GM18867 (cell line): ENCODE measurements around the gene RRP9.
"Not testable (repeated sequence)": the region's sequence is repeated elsewhere in the genome, so short reads cannot be mapped to it uniquely, and the experiment has no call there.

ENCODE experiments used
- ATAC-seq: cut with Tn5 transposase; IDR thresholded peaks from one replicate; pipeline ENCODE4 v1.9.1; 2021; ENCODE audit warnings: mild to moderate bottlenecking, moderate library complexity; ENCODE audit not compliant: unreplicated experiment

The RRP9 gene

DNA sequence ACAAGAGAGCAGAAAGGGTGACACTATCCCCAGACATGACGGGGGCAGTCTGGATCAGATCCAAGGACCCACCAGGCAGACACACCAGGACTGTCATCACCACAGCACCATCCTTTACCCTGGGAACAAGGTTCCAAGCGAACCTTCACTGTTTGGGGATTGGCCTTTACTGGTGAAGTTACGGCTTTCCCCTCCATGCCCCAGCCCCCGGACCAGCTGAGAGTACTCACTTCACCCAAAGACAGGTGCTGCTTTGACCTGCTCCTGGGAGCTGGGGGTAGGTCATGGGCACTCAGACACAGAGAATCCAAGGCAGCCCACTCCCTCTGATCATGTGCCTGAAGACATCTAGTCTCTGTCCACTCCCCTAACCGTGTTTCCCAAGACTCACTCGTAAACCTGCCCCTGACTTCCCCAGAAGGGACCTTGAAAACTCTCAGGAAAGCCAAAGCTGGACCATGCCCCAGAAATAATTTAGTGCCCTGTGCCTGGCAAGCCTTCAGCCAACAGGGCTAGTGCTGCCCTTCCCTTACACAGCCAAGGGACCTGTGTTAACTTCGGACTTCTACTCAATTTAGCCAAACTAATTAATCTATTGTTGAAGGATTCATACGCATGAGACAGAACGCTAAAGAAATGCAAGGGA lies 2.8 kb downstream of the RRP9 start:
- ATAC-seq, result no peak

DNA sequence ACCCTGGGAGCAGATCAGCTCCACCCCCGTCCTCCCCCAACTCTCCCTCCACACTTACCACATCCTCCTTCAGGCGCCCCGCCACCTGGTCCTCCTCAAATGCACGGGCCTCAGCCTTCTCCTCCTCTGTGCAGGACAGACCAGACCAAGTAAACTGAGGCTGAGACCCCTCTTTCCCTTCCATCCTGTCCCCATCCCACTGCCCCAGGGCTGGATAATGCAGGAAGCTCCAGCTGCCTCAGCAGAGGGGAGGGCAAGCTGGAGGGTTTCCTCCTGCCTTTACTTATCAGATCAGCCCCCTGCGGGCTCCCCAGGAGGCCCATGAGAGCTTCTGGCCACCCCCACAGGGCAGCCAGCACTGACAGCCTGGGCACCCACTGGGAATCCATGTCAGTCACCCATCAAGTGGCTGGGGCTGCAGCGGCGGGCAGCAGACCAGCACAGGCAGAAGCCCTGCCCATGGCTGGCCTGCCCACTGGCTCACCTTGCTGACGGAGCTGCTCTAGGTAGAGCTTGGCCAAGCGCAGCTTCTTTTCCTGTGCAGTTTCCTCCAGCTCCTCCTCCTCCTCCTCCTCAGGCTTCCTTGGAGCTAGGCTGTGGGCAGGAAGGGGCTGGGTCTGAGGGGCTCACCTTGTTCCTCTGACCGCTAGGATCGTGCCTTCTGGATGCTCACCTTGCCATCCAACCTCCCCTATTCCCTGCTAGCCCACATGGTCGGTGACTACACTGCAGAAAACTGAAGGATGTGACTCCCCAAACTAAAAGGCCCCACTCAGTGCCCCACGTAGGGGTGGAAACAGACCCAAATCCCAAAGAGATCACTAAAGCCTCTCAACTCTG lies 3.9 kb downstream of the RRP9 start:
- ATAC-seq, result no peak

- ATAC-seq, result no peak
Observed at GRCh38 chr3:51937014-51937413, 4.7 kb downstream of the RRP9 start.

GRCh38 chr3:51935886-51936755 lies 5.6 kb downstream of the RRP9 start:
- no peak for ATAC-seq

DNA sequence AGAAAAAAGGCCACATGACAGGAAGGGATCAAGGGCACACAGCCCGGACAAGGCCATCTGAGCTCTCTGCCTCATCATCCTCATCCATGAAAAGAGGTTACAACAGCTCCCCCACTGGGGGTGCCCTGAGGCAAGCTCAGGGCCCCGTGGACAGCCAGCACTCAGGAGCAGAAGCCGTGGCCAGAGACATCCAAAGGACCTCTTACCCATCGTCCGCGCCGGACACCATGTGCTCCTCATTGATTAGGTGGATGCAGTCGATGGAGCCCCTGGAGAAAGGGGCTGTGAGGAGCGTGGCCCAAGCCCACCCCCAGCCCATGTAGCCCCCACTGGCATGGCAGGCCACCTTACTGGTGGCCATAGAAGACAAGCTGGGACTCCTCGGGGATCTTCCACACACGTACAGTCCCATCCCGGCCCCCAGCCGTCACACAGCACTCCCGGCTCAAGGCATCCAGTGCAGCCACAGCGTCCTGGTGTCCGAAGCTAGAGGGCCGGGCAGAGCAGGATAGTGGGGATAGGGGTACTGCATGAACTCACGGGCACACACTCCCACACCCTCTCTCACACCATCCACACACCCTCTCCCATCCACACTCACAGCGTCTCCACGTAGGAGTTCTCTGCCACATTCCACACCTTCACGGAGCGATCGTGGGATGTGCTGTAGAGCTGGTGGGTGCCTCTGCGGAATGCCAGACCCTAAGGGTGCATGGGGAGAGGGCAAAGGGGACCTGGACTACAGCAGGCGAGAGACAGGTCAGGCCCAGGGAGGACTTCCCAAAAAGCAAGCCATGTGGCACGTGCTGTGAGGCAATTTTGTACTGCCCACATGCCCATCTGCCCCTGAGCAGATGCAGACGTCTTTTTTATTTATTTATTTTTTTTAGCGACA lies 6.5 kb downstream of the RRP9 start:
- no peak for ATAC-seq

DNA sequence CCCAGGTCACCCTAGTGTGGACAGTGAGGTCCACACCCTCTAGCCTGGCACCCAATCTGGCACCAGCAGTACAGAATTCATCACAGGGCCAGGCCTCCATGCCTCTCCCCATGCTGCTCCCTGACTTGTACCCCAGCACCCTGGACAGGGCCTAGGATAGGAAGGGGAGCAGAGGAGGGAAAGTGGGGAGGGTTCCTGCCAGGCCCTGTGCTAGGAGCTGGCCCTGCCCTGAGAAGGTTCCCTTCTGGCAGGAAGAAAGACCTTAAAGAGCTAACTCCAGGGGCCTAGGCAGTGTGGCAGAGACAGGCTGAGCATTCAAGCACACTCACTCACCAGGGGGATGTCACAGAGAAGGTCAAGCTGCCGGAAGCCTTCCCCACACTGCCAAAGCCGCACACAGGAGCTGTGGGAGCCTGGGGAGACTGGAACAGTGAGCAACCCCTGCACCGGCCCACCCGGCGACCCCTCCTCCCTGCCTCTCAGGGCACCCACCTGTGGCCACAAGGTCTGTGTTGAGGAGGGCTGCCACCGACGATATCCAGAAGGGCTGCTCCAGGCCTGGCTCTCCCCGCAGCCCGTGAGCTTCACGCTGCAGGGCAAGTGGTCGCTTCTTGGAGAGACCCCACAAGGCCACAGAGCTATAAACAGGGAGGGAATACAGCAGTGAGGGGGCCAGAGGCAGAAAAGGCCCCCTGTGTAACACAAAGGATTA lies 7.4 kb downstream of the RRP9 start:
- ATAC-seq, result no peak

DNA sequence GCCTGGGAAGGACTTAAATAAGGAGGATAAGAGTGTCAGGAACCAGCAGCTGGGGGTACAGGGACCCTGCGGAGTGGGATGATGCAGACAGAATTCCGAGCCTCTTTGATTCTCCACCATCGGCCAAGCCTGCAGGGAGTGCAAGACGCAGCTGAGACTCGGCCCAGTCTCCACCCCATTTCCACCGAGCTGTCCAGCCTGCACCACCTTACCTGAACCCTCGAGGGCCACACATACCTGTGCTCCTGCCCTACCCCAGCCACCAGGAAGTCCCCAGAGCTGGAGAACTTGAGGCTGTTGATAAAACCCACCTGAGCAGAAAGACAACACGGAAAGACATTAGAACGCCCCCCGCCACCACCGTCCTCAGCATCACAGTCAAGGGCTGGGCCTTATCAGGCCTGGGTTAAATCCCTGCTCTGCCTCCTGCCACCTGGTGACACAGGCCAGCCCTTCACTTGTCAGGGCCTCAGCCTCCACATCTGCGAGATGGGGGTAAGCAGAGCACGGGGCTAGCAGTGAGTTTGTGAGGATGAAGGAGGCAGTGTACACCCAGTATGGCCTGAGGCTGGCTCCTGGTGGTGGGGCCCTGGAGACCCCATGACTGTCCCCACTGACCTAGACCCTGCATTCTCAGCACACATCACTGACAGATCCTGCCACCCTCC lies 8.1 kb downstream of the RRP9 start:
- ATAC-seq, result no peak

DNA sequence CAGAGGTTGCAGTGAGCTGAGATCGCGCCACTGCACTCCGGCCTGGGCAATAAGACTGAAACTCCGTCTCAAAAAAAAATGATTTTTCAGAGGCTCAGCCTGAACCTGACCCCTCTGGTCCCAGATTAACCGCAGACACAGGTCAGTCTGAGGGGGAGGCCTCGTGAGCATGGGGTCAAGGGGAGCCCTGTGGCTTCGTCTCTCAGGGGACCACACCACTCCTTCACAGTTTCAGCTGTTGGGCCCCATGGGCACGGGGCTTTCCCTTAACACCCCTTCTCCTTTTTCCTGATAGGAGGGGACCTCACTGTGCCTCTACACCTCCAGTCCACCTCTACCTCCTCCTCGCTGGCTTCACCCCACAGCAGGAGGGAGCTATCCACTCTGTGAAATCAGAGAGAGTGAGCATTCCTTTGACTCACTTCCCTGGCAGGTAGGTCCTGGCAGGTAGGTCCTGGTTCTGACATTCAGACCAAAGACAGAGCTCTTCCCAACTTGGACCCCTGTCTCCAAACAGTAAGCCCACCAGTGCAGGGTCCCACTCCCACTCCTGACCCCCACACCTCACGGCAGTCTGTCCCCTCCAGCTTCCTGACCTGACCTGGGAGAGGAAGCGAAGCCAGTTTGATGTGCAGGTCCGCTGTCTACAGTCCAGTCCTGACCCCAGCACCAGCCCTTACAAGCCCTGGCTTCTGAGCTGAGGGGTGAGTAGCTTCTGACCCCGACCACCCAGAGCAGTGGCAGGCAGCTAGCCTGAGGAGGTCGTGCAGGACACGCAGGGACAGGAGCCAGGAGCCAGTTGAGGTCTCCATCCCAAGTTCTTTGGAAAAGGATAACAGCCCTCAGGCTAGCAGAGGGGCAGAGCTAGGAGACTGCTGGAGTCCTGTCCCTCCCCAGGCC lies 9.0 kb downstream of the RRP9 start:
- no peak for ATAC-seq

DNA sequence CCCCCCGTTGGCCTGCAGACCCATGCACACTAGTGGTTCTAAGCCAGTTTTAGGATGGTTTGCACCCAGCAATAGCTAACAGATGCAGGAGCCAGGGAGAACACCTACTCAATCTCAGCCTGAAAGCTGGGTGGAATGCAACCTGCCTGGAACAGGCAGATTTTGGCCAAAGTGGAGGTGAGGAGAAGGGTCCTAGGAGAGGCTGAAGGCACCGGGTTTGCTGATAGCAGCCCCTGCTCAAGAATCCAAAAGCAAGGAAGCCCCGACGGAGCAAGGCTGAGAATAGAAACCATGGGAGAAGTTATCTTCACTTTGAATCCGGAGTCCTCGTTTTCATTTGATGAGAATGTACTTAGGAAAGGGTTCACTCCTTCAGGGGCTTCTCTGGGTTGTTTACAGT lies 9.9 kb downstream of the RRP9 start:
- no peak for ATAC-seq

- no peak for ATAC-seq
Observed at GRCh38 chr3:51930439-51930838, 11.3 kb downstream of the RRP9 start.

DNA sequence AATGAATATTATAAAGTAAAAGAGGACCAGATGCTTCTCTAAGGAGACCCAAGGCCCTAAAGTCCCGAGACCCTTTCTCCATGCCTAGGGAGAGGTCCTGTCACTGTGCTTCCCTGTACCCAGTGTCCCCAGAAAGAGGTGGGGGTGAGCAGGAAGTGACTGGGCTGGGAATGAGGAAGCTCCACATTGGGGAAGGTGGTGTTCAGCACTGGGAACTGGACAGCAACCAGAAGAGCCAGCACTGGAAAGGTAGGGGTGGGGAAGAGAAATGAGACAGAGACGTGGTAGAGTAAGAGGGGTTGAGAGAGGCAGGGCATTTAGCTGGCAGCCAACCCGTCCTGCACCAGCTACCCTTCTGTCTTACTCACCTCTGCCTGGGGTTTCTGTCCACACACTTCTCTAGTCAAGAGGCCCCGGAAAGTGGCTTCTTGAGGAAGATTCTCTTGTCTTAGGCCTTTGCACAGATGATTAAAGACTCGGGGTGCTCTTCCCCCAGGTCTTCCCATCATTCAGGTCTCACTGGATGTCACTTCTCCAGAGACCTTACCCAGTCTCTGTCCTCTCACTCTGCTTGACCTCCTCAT lies 12.2 kb downstream of the RRP9 start:
- no peak for ATAC-seq

DNA sequence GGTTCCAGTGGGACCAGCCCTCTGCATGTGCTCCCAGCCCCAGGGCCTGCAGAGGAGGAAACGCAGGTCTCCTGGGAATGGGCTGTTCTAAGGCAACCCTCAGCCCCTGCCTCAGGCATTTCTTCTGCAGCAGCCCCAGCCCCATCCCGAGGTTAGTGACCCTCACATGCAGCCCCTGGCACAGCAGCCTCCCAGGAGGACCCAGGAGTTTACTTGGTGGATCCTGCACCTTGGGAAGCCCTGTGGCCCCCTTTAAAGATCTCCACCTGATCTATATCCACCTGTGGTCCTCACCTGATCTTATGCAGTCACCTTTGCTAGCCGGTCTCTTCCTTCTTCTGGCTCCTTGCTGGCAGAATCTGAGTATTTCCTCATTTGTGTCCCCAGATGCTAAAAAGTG lies 12.7 kb downstream of the RRP9 start:
- not testable (repeated sequence) for ATAC-seq

DNA sequence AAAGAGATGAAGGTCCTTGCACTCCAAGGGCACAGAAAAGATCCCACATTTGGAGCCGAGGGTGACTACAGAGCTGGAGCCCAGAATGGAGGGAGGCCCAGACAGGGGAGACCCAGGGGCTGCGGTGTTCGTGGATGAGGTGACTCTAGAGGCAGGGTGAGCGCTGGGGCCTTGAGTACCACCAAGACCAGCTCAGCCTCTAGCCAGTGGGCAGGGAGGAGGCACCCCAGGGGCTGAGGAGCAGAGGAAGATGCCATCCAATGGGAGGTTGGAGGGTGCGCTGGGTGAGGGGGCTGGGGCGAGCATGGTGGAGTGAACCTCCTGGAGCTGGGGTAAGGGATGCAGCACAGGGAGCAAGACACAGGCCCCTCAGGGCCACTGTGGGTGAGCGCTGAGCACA lies 13.3 kb downstream of the RRP9 start:
- no peak for ATAC-seq

- no peak for ATAC-seq
Observed at GRCh38 chr3:51927061-51927977, 14.4 kb downstream of the RRP9 start.

DNA sequence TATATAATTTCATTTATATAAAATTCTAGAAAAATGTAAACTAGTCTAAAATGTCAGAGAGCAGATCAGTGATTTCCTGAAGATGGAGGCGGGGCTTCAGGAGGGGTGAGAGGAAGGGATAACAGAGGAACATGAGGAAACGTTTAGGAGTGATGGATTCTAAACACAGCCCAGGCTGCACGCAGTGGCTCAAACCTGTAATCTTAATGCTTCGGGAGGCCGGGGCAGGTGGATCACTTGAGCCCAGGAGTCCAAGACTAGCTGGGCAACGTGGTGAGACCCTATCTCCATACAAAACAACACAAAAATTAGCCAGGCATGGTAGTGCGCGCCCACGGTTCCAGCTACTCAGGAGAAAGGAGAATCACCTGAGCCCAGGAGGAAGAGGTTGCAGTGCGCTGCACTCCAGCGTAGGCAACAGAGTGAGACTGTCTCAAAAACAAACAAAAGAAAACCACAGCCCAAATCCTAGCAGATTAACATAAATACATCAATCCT lies 20.6 kb downstream of the RRP9 start:
- ATAC-seq, result no peak

GRCh38 chr3:51916418-51916817 lies 25.3 kb downstream of the RRP9 start:
- no peak for ATAC-seq

- no peak for ATAC-seq
Observed at GRCh38 chr3:51908026-51908425, 33.7 kb downstream of the RRP9 start.
